ENCODE measurements around the gene DRD5. TPM values are rescaled to one million over a fixed set of nuclear protein-coding genes. Genes with fewer than 3 reads are reported as not detected.
A peak's percentile ranks its signal among the peaks of the same experiment; 100 is the strongest.

DRD5 gene
- total RNA-seq, 4 donors from 2014 or later = not detected

DNA sequence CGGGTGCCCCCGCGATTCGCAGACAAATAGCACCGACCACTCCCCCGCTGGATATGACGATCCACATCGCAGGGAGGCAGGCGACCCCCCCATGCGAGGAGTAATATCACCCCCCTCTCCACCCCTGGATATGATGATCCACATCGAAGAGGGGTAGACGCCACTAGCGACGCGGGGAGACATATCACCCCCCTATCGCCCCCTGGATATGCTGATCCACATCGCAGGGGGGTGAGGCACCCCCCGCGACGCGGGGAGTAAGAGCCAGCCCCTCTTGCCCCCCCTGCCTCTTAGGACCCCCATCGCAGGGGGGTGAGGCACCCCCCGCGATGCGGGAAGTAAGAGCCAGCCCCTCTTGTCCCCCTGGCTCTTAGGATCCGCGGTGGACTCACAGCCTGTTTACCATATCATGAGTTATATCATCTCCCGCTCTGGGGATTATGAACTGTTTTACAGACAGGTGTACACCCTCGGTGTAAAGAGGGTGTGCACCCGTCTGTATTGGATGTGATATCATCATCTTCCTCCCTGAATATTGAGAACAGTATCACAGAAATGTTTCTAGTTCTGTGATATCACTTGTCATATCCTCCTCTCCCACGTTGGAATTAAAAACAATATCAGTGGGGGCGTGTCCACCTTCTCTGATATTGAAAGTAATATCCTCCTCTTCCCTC, 22.7 kb upstream of the DRD5 start:
- H3K9me3 ChIP-seq = no peaks in the 10 kb centered on the region
- ATAC-seq = no peak
- TF ChIP-seq, protein P1, sequence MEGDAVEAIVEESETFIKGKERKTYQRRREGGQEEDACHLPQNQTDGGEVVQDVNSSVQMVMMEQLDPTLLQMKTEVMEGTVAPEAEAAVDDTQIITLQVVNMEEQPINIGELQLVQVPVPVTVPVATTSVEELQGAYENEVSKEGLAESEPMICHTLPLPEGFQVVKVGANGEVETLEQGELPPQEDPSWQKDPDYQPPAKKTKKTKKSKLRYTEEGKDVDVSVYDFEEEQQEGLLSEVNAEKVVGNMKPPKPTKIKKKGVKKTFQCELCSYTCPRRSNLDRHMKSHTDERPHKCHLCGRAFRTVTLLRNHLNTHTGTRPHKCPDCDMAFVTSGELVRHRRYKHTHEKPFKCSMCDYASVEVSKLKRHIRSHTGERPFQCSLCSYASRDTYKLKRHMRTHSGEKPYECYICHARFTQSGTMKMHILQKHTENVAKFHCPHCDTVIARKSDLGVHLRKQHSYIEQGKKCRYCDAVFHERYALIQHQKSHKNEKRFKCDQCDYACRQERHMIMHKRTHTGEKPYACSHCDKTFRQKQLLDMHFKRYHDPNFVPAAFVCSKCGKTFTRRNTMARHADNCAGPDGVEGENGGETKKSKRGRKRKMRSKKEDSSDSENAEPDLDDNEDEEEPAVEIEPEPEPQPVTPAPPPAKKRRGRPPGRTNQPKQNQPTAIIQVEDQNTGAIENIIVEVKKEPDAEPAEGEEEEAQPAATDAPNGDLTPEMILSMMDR (IDR thresholded peaks at IDR 0.05) = no peak
- TF ChIP-seq EP300 (IDR thresholded peaks at IDR 0.05) (no peak), POLR2A (IDR thresholded peaks at IDR 0.05) (no peak), POLR2AphosphoS5 (IDR thresholded peaks at IDR 0.05) (no peak)
- 50 to 55% methylated on average over 4 to 10 of the region's 32 CpGs for WGBS, 2 donors (ENCODE audit: low coverage in 1 of 2)
- peaks cover 26% of the 10 kb centered on the region for H3K27me3 ChIP-seq
- no peaks in the 10 kb centered on the region for H3K36me3 ChIP-seq
- no peak overlapping the region for H3K27ac ChIP-seq
- no peaks in the 10 kb centered on the region for H3K4me1 ChIP-seq
- H3K4me3 ChIP-seq = no peak overlapping the region

DNA sequence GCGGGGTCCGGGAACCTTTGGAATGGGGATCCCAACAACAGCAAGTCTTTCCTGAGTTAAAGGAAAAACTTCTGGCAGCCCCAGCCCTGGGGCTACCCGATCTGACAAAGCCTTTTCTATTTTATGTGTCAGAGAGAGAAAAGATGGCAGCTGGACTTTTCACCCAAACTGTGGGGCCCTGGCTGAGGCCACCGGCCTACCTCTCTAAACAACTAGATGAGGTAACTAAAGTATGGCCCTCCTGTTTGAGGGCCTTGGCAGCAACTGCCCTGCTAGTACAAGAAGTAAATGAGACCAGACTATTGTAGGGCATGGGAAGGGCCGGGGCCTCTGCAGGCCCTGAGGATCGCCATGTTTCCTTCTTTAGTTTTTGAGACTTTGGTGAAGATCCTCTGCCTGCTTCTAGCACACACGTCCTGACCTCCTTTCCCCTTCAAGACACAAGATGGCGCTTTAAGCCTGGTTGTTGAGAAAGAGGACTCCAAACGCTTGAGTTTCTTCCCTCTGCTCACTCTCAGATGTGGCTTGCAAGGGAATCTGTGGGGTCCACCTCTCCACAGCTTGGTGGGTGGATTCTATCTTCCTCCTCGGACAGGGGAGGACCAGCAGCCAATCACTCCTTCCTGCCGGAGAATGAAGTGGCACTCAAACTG, 18.5 kb upstream of the DRD5 start:
- Histone ChIP-seq H3K36me3 (no peaks in the 10 kb centered on the region), H3K27ac (no peak overlapping the region), H3K4me1 (no peaks in the 10 kb centered on the region), H3K4me3 (no peak overlapping the region), H3K27me3 (peaks cover 31% of the 10 kb centered on the region), H3K9me3 (no peaks in the 10 kb centered on the region)
- TF ChIP-seq, protein P1 (IDR thresholded peaks at IDR 0.05) = peak; percentile 10 to 69 (median 54)
- TF ChIP-seq EP300 (IDR thresholded peaks at IDR 0.05) = no peak
- ATAC-seq = no peak
- 28 to 92% methylated on average over 2 to 6 of the region's 11 CpGs for WGBS, 2 donors (ENCODE audit: low coverage in 1 of 2)

DNA sequence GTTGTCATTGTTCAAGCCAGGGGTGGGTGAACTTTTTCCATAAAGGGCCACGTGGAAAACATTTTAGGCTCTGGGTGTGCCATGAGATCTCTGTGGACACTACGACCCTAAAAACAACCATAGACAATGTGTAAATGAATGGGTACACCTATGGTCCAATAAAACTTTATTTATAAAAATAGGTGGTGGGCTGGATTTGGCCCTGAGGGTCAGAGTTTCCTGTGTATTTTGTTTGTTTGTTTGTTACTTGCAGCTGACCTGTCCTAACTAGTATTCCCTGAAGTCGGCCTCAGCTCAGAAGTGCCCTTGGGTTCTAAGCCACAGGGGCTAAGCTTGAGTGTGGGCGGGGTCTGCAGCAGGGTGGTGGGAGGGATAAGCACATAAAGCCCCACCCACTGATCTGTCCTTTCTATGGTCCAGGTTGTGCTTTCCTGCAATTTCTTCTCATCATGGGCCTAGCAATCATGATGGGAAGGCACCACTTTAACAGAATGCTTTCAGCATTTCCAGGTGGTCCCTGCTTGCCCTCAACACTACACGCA, 17.2 kb upstream of the DRD5 start:
- Histone ChIP-seq H3K4me1 (no peaks in the 10 kb centered on the region), H3K9me3 (no peaks in the 10 kb centered on the region), H3K27me3 (peaks cover 25% of the 10 kb centered on the region), H3K27ac (no peak overlapping the region), H3K4me3 (no peak overlapping the region), H3K36me3 (no peaks in the 10 kb centered on the region)
- WGBS, 2 donors (ENCODE audit: low coverage in 1 of 2) = 68 to 86% methylated on average over 2 to 3 of the region's 5 CpGs
- no peak for ATAC-seq
- TF ChIP-seq EP300 (IDR thresholded peaks at IDR 0.05) (no peak), POLR2AphosphoS5 (IDR thresholded peaks at IDR 0.05) (no peak), POLR2A (IDR thresholded peaks at IDR 0.05) (no peak)
- TF ChIP-seq, protein P1 (IDR thresholded peaks at IDR 0.05) = no peak

DNA sequence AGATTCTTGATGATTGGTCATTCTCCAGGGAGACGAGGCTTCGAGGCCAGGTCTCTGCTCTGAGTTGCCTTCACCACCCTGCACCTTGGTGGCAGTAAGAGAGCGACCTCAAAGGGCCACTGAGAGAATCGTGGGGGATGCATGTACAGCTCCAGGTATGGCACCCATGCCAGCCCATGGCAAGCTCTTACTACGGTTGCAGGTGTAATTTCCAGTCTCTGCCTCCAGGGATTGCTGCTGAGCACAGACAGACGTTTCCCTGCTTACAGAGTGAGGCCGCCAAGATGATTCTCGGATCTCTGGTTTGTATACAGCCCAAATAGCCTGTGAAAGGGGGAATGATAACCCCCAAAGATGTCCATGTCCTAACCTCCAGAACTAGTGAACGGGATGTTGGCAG, 16.3 kb upstream of the DRD5 start:
- no peaks in the 10 kb centered on the region for H3K4me1 ChIP-seq
- H3K36me3 ChIP-seq = no peaks in the 10 kb centered on the region
- ATAC-seq = no peak
- H3K4me3 ChIP-seq = no peak overlapping the region
- H3K9me3 ChIP-seq = no peaks in the 10 kb centered on the region
- 0 to 23% methylated on average over 1 to 5 of the region's 9 CpGs for WGBS, 2 donors (ENCODE audit: low coverage in 1 of 2)
- no peak overlapping the region for H3K27ac ChIP-seq
- no peak for TF ChIP-seq POLR2A (IDR thresholded peaks at IDR 0.05)
- TF ChIP-seq, protein P1 (IDR thresholded peaks at IDR 0.05) = peak in 1 of 4 experiments; percentile 37
- peaks cover 20% of the 10 kb centered on the region for H3K27me3 ChIP-seq

DNA sequence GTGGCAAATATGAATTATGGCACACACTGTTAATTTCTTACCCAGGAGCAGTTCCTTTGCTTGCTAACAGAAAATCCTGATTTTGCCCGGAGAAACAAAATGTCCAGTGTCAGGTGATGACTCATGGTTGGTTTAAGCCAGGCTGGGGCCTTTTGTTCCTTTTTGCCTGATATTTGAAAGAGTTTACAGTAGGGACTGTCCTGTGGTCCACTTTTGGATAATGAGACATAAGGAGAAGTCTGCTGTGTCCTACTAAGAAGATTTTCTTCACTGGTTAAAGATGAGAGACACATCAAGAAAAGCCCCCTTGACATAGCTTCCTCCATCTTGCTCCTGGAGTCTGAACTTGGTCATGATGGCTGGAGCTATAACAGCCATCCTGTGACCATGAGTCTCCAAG, 12.1 kb upstream of the DRD5 start:
- Histone ChIP-seq H3K27ac (no peak overlapping the region), H3K36me3 (no peaks in the 10 kb centered on the region), H3K27me3 (peaks cover 17% of the 10 kb centered on the region), H3K4me3 (no peak overlapping the region), H3K4me1 (no peaks in the 10 kb centered on the region), H3K9me3 (no peaks in the 10 kb centered on the region)
- TF ChIP-seq POLR2AphosphoS5 (IDR thresholded peaks at IDR 0.05) (no peak), POLR2A (IDR thresholded peaks at IDR 0.05) (no peak), EP300 (IDR thresholded peaks at IDR 0.05) (no peak)
- TF ChIP-seq, protein P1 (IDR thresholded peaks at IDR 0.05) = no peak
- 20% methylated on average over 1 of the region's 1 CpG; no CpG with 5 or more reads in 1 of the 2 donors for WGBS, 2 donors (ENCODE audit: low coverage in 1 of 2)
- ATAC-seq = no peak

Data from gastroesophageal sphincter (tissue), 4 donors.